ENCODE data around the gene TPGS1.

Gene TPGS1

GRCh38 chr19:507286-508203 lies at the start of gene TPGS1:
Gene TPGS1 (plus strand): TSS chr19:507497. CDS start chr19:507507, 10 bp downstream.
- H3K4me1 Mint-ChIP-seq: peaks cover 41% of the 10 kb centered on the region
- no peaks in the 10 kb centered on the region for H3K27me3 Mint-ChIP-seq
- no peaks in the 10 kb centered on the region for H3K9me3 Mint-ChIP-seq
- H3K36me3 Mint-ChIP-seq: peaks cover 14% of the 10 kb centered on the region
- peak within 1 kb of the TSS; percentile 94 for H3K4me3 Mint-ChIP-seq
- peak within 1 kb of the TSS; percentile 97 for H3K27ac Mint-ChIP-seq
- peak; percentile 82 for ATAC-seq

DNA sequence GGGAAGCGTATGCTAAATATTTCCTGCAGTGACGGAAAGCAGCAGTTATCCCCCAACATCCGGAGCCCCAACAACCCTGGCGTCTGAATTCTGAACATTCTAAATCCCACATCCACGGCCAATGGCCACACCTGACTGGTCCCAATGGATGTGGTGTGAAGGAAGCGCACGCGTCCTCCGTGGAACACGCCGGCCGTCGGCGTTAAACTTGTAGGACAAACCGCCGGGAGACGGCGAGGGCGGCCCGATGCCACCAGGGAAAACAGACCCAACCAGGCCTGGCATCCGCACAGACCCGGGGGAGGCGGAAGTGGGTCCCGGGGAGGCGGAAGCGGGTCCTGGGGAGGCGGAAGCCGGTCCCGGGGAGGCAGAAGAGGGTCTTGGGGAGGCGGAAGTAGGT lies 49.7 kb upstream of the TPGS1 start:
- Mint-ChIP-seq H3K27ac (no peak overlapping the region), H3K9me3 (no peaks in the 10 kb centered on the region), H3K36me3 (no peaks in the 10 kb centered on the region), H3K4me3 (no peak overlapping the region), H3K4me1 (no peaks in the 10 kb centered on the region), H3K27me3 (peaks cover 42% of the 10 kb centered on the region)
- no peak for ATAC-seq

GRCh38 chr19:458091-459042 lies 48.9 kb upstream of the TPGS1 start:
- Mint-ChIP-seq H3K36me3 (no peaks in the 10 kb centered on the region), H3K27ac (no peak overlapping the region), H3K4me3 (no peak overlapping the region), H3K4me1 (no peaks in the 10 kb centered on the region), H3K27me3 (peaks cover 48% of the 10 kb centered on the region), H3K9me3 (no peaks in the 10 kb centered on the region)
- no peak for ATAC-seq

- Mint-ChIP-seq H3K4me3 (no peak overlapping the region), H3K36me3 (no peaks in the 10 kb centered on the region), H3K27ac (no peak overlapping the region), H3K27me3 (peaks cover 55% of the 10 kb centered on the region), H3K9me3 (peaks cover 4% of the 10 kb centered on the region), H3K4me1 (no peaks in the 10 kb centered on the region)
- no peak for ATAC-seq
Measured at GRCh38 chr19:459724-460511, 47.4 kb upstream of the TPGS1 start.

- H3K27ac Mint-ChIP-seq: no peak within 1 kb of the TSS
- H3K27me3 Mint-ChIP-seq: peaks cover 52% of the 10 kb centered on the region
- H3K4me3 Mint-ChIP-seq: peak within 1 kb of the TSS; percentile 63
- ATAC-seq: no peak
- H3K4me1 Mint-ChIP-seq: no peaks in the 10 kb centered on the region
- H3K36me3 Mint-ChIP-seq: no peaks in the 10 kb centered on the region
- H3K9me3 Mint-ChIP-seq: peaks cover 14% of the 10 kb centered on the region
Measured at GRCh38 chr19:460877-461720, 46.2 kb upstream of the TPGS1 start, which contains the start of gene SHC2. Gene SHC2 (minus strand): TSS chr19:461033. CDS start chr19:460996, 37 bp downstream.

DNA sequence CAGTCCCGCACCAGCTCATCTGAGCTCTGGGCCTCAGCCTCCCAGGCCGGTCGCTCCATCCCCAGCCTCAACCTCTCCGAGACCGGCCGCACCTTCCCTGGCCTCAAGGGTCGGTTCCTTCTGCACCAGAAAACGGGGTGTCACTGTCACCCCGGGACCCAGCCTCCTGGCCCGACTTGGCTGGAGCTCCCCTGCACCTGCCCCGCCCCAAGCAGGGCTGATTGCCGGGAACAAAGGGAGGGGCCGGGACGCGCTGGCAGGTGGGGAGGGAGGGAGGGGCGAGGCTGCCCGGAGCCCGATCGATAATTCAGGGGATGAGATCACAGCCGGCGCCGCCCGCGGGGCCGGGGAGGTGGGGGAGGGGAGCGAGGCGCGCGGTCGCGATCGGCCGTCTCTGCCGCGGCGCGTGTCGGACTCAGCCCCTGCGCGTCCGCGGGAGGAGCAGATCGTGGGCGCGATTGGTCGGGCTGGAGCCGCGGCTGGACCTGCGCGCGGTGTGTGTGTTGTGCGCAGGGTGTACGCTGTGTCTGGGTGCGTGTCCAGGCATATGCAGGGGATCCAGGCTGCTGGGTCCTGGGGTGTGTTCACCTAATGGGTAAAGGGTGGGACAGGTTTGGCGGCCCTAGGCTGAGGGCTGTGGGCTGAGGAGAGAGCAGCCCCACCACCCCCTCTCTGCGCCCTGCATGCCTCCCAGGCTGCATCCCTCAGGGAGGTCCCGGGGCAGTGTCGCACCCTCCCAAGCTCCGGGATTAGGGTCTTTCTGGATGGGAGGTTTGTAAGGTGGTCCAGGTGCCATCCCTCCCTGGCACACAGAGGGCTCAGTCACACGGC lies 45.4 kb upstream of the TPGS1 start:
- no peaks in the 10 kb centered on the region for H3K36me3 Mint-ChIP-seq

DNA sequence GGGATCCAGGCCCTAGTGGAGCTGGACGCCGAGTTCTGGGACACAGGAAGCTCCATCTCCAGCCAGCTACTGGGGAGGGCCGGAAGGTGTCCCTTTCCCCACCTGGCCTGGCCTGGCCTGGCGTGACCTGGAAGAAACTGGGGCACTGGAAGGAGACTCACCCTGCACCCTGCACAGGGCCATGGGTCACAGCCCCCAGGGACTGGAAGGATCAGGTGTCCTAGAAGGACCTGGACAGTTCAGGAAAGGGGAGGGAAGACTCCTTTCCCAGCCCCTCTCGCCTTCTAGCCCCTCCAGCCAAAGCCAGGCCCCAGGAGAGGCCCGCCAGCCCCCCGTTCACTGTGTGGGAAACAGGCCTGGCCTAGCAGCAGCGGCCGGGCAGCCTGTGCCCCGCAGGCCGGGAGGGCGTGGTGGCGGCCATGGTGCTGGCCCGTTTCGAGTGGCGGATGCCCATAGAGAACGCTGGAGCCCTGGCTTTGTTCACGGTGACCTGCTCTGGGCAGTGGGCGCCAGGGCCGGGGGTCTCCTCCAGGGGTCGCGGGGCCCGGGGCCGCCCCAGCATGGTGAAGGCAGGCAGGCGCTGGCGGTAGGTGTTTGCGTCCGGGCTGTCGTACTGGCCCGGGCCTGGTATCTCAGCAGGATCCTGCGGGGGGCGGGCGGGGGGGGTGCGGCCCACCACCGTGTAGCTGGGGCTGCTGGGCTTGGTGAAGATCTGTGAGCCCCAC lies 43.7 kb upstream of the TPGS1 start:
- Mint-ChIP-seq H3K36me3 (no peaks in the 10 kb centered on the region), H3K9me3 (peaks cover 20% of the 10 kb centered on the region), H3K4me1 (no peaks in the 10 kb centered on the region), H3K4me3 (no peak overlapping the region), H3K27me3 (peaks cover 29% of the 10 kb centered on the region), H3K27ac (no peak overlapping the region)
- peak; percentile 11 for ATAC-seq

More for the DNA sequence above, 45.4 kb upstream of the TPGS1 start:
- H3K27me3 Mint-ChIP-seq: peaks cover 43% of the 10 kb centered on the region
- H3K27ac Mint-ChIP-seq: no peak overlapping the region
- no peaks in the 10 kb centered on the region for H3K4me1 Mint-ChIP-seq
- H3K9me3 Mint-ChIP-seq: peaks cover 20% of the 10 kb centered on the region
- no peak for ATAC-seq
- peak overlapping the region; percentile 63 for H3K4me3 Mint-ChIP-seq

DNA sequence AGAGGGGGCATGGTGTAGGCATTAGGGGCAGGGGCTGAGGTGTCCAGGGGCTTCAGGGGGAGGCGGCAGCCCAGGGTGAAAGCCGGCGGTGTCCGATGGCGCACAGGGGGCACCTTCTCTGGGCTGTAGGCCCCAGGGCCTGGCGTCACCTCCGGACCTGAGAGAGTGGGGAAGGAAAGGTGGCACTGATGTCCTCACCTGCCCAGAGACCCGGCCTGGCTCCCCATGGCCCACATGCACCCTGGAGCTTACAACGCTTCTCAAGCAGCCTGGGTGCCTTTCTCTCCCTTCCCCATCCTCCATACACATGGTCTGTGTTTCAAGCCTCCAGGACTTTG lies 43.1 kb upstream of the TPGS1 start:
- no peaks in the 10 kb centered on the region for H3K36me3 Mint-ChIP-seq
- no peak overlapping the region for H3K27ac Mint-ChIP-seq
- H3K27me3 Mint-ChIP-seq: peaks cover 29% of the 10 kb centered on the region
- peaks cover 20% of the 10 kb centered on the region for H3K9me3 Mint-ChIP-seq
- no peak overlapping the region for H3K4me3 Mint-ChIP-seq
- H3K4me1 Mint-ChIP-seq: no peaks in the 10 kb centered on the region
- no peak for ATAC-seq

- Mint-ChIP-seq H3K27me3 (peaks cover 29% of the 10 kb centered on the region), H3K4me1 (no peaks in the 10 kb centered on the region), H3K36me3 (no peaks in the 10 kb centered on the region), H3K27ac (no peak overlapping the region), H3K9me3 (peaks cover 20% of the 10 kb centered on the region), H3K4me3 (no peak overlapping the region)
- no peak for ATAC-seq
Measured at GRCh38 chr19:465056-465816, 42.1 kb upstream of the TPGS1 start.

GRCh38 chr19:467554-467953 lies 39.7 kb upstream of the TPGS1 start:
- Mint-ChIP-seq H3K36me3 (no peaks in the 10 kb centered on the region), H3K4me1 (no peaks in the 10 kb centered on the region), H3K27ac (no peak overlapping the region), H3K9me3 (peaks cover 20% of the 10 kb centered on the region), H3K27me3 (peaks cover 21% of the 10 kb centered on the region), H3K4me3 (no peak overlapping the region)
- peak; percentile 28 for ATAC-seq

DNA sequence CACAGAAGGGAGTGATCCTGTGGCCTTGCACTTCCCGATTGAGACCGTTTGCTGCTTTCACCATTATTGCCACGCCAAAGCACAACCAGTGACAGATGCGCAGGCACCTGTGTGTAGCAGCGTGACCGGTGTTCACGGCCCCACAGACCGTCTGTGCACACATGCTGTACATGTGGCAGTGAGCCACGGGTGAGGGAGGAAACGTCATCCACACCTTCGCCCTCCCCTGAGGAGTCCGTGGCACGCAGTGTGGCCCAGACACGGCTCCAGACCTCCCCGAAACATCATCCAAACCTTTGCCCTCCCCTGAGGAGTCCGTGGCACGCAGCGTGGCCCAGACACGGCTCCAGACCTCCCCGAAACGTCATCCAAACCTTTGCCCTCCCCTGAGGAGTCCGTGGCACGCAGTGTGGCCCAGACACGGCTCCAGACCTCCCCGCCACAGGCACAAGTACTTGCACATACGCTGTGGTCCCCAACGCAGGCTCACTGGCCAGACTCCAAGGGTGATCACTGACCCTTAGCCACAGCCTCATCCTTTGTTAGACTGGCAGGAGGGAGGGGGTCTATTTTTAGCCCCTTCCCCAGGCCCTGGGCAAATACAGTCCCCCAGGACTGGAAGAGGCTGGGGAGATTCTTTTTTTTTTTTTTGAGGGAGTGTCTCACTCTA lies 38.6 kb upstream of the TPGS1 start:
- H3K4me3 Mint-ChIP-seq: no peak overlapping the region
- H3K36me3 Mint-ChIP-seq: no peaks in the 10 kb centered on the region
- ATAC-seq: no peak
- H3K4me1 Mint-ChIP-seq: no peaks in the 10 kb centered on the region
- peaks cover 20% of the 10 kb centered on the region for H3K9me3 Mint-ChIP-seq
- no peak overlapping the region for H3K27ac Mint-ChIP-seq
- peaks cover 24% of the 10 kb centered on the region for H3K27me3 Mint-ChIP-seq

GRCh38 chr19:469833-470232 lies 37.5 kb upstream of the TPGS1 start:
- Mint-ChIP-seq H3K4me1 (no peaks in the 10 kb centered on the region), H3K9me3 (peaks cover 17% of the 10 kb centered on the region), H3K4me3 (no peak overlapping the region), H3K36me3 (no peaks in the 10 kb centered on the region), H3K27ac (no peak overlapping the region), H3K27me3 (peaks cover 19% of the 10 kb centered on the region)
- no peak for ATAC-seq
